H1 (cell line): ENCODE measurements around the gene DACT3. TPM values are rescaled to one million over a fixed set of nuclear protein-coding genes. Genes with fewer than 3 reads are reported as not detected.
A peak's percentile ranks its signal among the peaks of the same experiment; 100 is the strongest.

ENCODE experiments used
- CTCF ChIA-PET: fragments of 300-600 bp; sonication (Branson Sonifier 250); formaldehyde crosslinking; loops from one replicate; lab custom pipeline; 2021; ENCODE audit not compliant: partially characterized antibody; lab: Charles Lee
- POLR2A ChIA-PET: fragments of 300-600 bp; sonication (Branson Sonifier 250); formaldehyde crosslinking; loops from one replicate; lab custom pipeline; 2021; ENCODE audit warnings: inconsistent platforms; ENCODE audit not compliant: partially characterized antibody; lab: Charles Lee
- DNase-seq, 2 experiments: peaks; one replicate each; pipeline versions ENCODE4 v3.0.0 to v3.0.0-alpha.2; 2010 to 2022; ENCODE audit warnings: low spot score in 2 of 2, low read depth in 1 of 2, mixed read lengths in 1 of 2
- FAIRE-seq: peaks from 2 replicates; lab custom pipeline; 2011; peaks lifted over from hg19 to GRCh38; lab: Jason Lieb, UNC
- H2AFZ ChIP-seq: 2 replicates; pipeline ENCODE4 v1.8.1; 2012; ENCODE audit warnings: low read length, inconsistent platforms
- H2AK5ac ChIP-seq: 2 replicates; pipeline ENCODE4 v1.6.1; 2013; ENCODE audit warnings: low read depth, low read length
- H2BK120ac ChIP-seq: replicated peaks from 2 replicates; pipeline ENCODE3; 2013; ENCODE audit warnings: low read depth, low read length, inconsistent platforms
- H2BK12ac ChIP-seq: 2 replicates; pipeline ENCODE4 v1.6.1; 2013; ENCODE audit warnings: low read depth, low read length
- H2BK15ac ChIP-seq: 2 replicates; pipeline ENCODE4 v1.6.1; 2013; ENCODE audit warnings: low read length
- H2BK20ac ChIP-seq: 2 replicates; pipeline ENCODE4 v1.6.1; 2013; ENCODE audit warnings: low read length
- H2BK5ac ChIP-seq: 2 replicates; pipeline ENCODE4 v1.6.1; 2013; ENCODE audit warnings: low read depth, low read length
- H3K14ac ChIP-seq: 2 replicates; pipeline ENCODE4 v1.6.1; 2013; ENCODE audit warnings: inconsistent platforms; ENCODE audit not compliant: insufficient read length
- H3K18ac ChIP-seq: 2 replicates; pipeline ENCODE4 v1.6.1; 2013; ENCODE audit warnings: low read length; ENCODE audit errors: extremely low read depth
- H3K23ac ChIP-seq: 2 replicates; pipeline ENCODE4 v1.6.1; 2013; ENCODE audit warnings: inconsistent platforms; ENCODE audit not compliant: insufficient read length
- H3K23me2 ChIP-seq: 2 replicates; pipeline ENCODE4 v1.6.1; 2013; ENCODE audit warnings: low read depth, low read length
- H3K27ac ChIP-seq: 2 replicates; pipeline ENCODE4 v1.6.1; 2011; ENCODE audit warnings: low read depth, low read length, inconsistent platforms
- H3K27me3 ChIP-seq, 4 experiments: replicated peaks in 1 of 4; 1 replicate in 1 of 4; 2 replicates in 3 of 4; pipeline versions ENCODE4 v1.6.1 to v1.8.1; 2011 to 2013; ENCODE audit warnings: low read length in 3 of 4, mild to moderate bottlenecking in 3 of 4, inconsistent platforms in 2 of 4, mixed read lengths in 2 of 4, moderate library complexity in 1 of 4; ENCODE audit not compliant: control insufficient read depth in 3 of 4, insufficient read depth in 3 of 4; ENCODE audit errors: extremely low read depth in 1 of 4
- H3K36me3 ChIP-seq, 4 experiments: 2 replicates each; pipeline versions ENCODE4 v1.6.1 to v1.8.1; 2011 to 2013; ENCODE audit warnings: mild to moderate bottlenecking in 4 of 4, low read length in 3 of 4, moderate library complexity in 2 of 4, control low read depth in 1 of 4, inconsistent platforms in 1 of 4; ENCODE audit not compliant: insufficient read depth in 4 of 4, control insufficient read depth in 2 of 4
- H3K4ac ChIP-seq: replicated peaks from 2 replicates; pipeline ENCODE3; 2013; ENCODE audit warnings: low read length, low read depth, mixed read lengths, inconsistent platforms; ENCODE audit not compliant: insufficient read length
- H3K4me1 ChIP-seq, 4 experiments: replicated peaks in 1 of 4; 1 replicate in 1 of 4; 2 replicates in 3 of 4; pipeline versions ENCODE4 v1.6.1 to v1.8.1; 2011 to 2013; ENCODE audit warnings: low read length in 3 of 4, inconsistent platforms in 2 of 4, mixed read lengths in 1 of 4; ENCODE audit not compliant: insufficient read depth in 4 of 4, control insufficient read depth in 3 of 4
- H3K4me2 ChIP-seq, 2 experiments: 2 replicates each; pipeline versions ENCODE4 v1.6.1 to v1.8.1; 2011 to 2013; ENCODE audit warnings: low read depth in 2 of 2, low read length in 2 of 2, control low read depth in 1 of 2, inconsistent platforms in 1 of 2, mild to moderate bottlenecking in 1 of 2; ENCODE audit not compliant: insufficient read depth in 1 of 2
- H3K4me3 ChIP-seq, 4 experiments: fragments of 200-600, 300-600 bp in 1 of 4; sonication (generic), shearing (Covaris generic), sonication (Bioruptor Twin) in 1 of 4; 2 replicates each; pipeline versions ENCODE4 v1.5.1 to v1.8.1; 2011 to 2016; ENCODE audit warnings: low read length in 4 of 4, low read depth in 3 of 4, control low read depth in 2 of 4, inconsistent platforms in 2 of 4, mild to moderate bottlenecking in 2 of 4, mixed read lengths in 1 of 4, moderate library complexity in 1 of 4; ENCODE audit not compliant: insufficient read depth in 2 of 4; ENCODE audit errors: extremely low read depth in 1 of 4
- H3K56ac ChIP-seq: replicated peaks from 2 replicates; pipeline ENCODE3; 2013; ENCODE audit warnings: low read depth, mild to moderate bottlenecking, mixed read lengths, low read length, inconsistent platforms; ENCODE audit not compliant: insufficient read length
- H3K79me1 ChIP-seq: 2 replicates; pipeline ENCODE4 v1.6.1; 2013; ENCODE audit warnings: low read depth, low read length, control low read depth
- H3K79me2 ChIP-seq, 2 experiments: 2 replicates each; pipeline versions ENCODE4 v1.6.1 to v1.8.1; 2012 to 2013; ENCODE audit warnings: low read length in 2 of 2, mild to moderate bottlenecking in 2 of 2, inconsistent platforms in 1 of 2; ENCODE audit not compliant: insufficient read depth in 2 of 2, control insufficient read depth in 1 of 2
- H3K9ac ChIP-seq, 4 experiments: replicated peaks in 1 of 4; 1 replicate in 1 of 4; 2 replicates in 3 of 4; pipeline versions ENCODE4 v1.6.1 to v1.8.1; 2011 to 2013; ENCODE audit warnings: low read depth in 3 of 4, low read length in 3 of 4, control low read depth in 2 of 4, mild to moderate bottlenecking in 2 of 4, moderate library complexity in 2 of 4, inconsistent platforms in 1 of 4; ENCODE audit errors: extremely low read depth in 1 of 4
- H3K9me3 ChIP-seq, 2 experiments: 2 replicates each; pipeline versions ENCODE4 v1.6.1 to v1.8.1; 2012 to 2013; ENCODE audit warnings: mild to moderate bottlenecking in 2 of 2, moderate library complexity in 2 of 2, control low read depth in 1 of 2, inconsistent platforms in 1 of 2, low read depth in 1 of 2, low read length in 1 of 2, mixed read lengths in 1 of 2; ENCODE audit not compliant: insufficient read depth in 2 of 2
- H4K20me1 ChIP-seq, 2 experiments: replicated peaks in 1 of 2; 2 replicates each; pipeline versions ENCODE3 to v1.8.1; 2011 to 2013; ENCODE audit warnings: inconsistent platforms in 2 of 2, low read length in 2 of 2, mild to moderate bottlenecking in 1 of 2; ENCODE audit not compliant: insufficient read depth in 2 of 2, control insufficient read depth in 1 of 2
- H4K5ac ChIP-seq: 2 replicates; pipeline ENCODE4 v1.6.1; 2013; ENCODE audit warnings: low read length, low read depth, mixed read lengths, inconsistent platforms; ENCODE audit not compliant: insufficient read length
- H4K8ac ChIP-seq: 2 replicates; pipeline ENCODE4 v1.8.0; 2013; ENCODE audit warnings: mild to moderate bottlenecking, moderate library complexity, low read length, inconsistent platforms; ENCODE audit not compliant: insufficient read depth; ENCODE audit errors: extremely low read depth
- H4K91ac ChIP-seq: replicated peaks from 2 replicates; pipeline ENCODE3; 2013; ENCODE audit warnings: low read length, mixed read lengths, inconsistent platforms; ENCODE audit not compliant: insufficient read length
- ASH2L ChIP-seq: fragments of 200-600, 300-600 bp; sonication (generic); IDR thresholded peaks from one replicate; pipeline ENCODE4 v1.7.1; 2017; ENCODE audit warnings: low read length
- ATF2 ChIP-seq: IDR thresholded peaks from 2 replicates; pipeline ENCODE4 v1.6.1; 2012; ENCODE audit warnings: low read length, inconsistent platforms
- BACH1 ChIP-seq: IDR thresholded peaks from 2 replicates; pipeline ENCODE4 v1.6.1; 2012; ENCODE audit warnings: low read length, improper control_type of control experiment
- CEBPB ChIP-seq: IDR thresholded peaks from 2 replicates; pipeline ENCODE4 v1.6.1; 2012; ENCODE audit warnings: low read depth, low read length
- CHD2 ChIP-seq: IDR thresholded peaks from 2 replicates; pipeline ENCODE4 v1.6.1; 2012; ENCODE audit warnings: low read length, improper control_type of control experiment
- EGR1 ChIP-seq: IDR thresholded peaks from 2 replicates; pipeline ENCODE4 v1.6.1; 2011; ENCODE audit warnings: low read depth, low read length, borderline replicate concordance
- EZH2 ChIP-seq: fragments of 200-600 bp; sonication (generic); IDR thresholded peaks from 2 replicates; pipeline ENCODE4 v1.7.1; 2012; ENCODE audit warnings: low read depth, mild to moderate bottlenecking, moderate library complexity, low read length, inconsistent platforms; ENCODE audit not compliant: severe bottlenecking
- KDM5A ChIP-seq: fragments of 200-600 bp; IDR thresholded peaks from 2 replicates; pipeline ENCODE4 v1.7.1; 2012; ENCODE audit warnings: mild to moderate bottlenecking, low read length, inconsistent platforms, mixed read lengths
- NRF1 ChIP-seq: IDR thresholded peaks from 2 replicates; pipeline ENCODE4 v1.6.1; 2011; ENCODE audit warnings: mild to moderate bottlenecking, low read depth, low read length, improper control_type of control experiment
- POU5F1 ChIP-seq: IDR thresholded peaks from 2 replicates; pipeline ENCODE4 v1.6.1; 2011; ENCODE audit warnings: low read depth, mild to moderate bottlenecking, low read length, moderate library complexity
- SAP30 ChIP-seq: fragments of 300-600 bp; sonication (generic); IDR thresholded peaks from 2 replicates; pipeline ENCODE4 v1.7.1; 2012; ENCODE audit warnings: low read length, moderate library complexity, mild to moderate bottlenecking, inconsistent platforms; ENCODE audit not compliant: insufficient read depth, insufficient replicate concordance
- ZNF274 ChIP-seq: IDR thresholded peaks from 2 replicates; pipeline ENCODE4 v1.7.0; 2012; ENCODE audit warnings: low read length, borderline replicate concordance; ENCODE audit errors: extremely low read depth
- WGBS, 2 experiments: shearing (Covaris generic) in 1 of 2; methylation state at CpG; one replicate each; pipeline versions ENCODE4 v1.1.6 to v1.1.7; 2013 to 2015; ENCODE audit warnings: low lambda C conversion rate in 2 of 2, mixed read lengths in 2 of 2, inconsistent platforms in 1 of 2, low coverage in 1 of 2, missing lambda C conversion rate in 1 of 2; ENCODE audit not compliant: insufficient replicate concordance in 2 of 2, insufficient coverage in 1 of 2, insufficient read length in 1 of 2; ENCODE audit errors: extremely low coverage in 1 of 2, missing lambda C conversion rate in 1 of 2; 5-methylcytosine and 5-hydroxymethylcytosine counted together
- polyA plus RNA-seq, 7 experiments: library from polyadenylated mRNA; depleted of rRNA in 3 of 7; stranded (reverse) in 5 of 7; unstranded in 2 of 7; fragments of >200 nt in 5 of 7; fragments of 200-250 nt in 2 of 7; gene quantifications; 1 replicate in 5 of 7; 2 replicates in 1 of 7; 4 replicates in 1 of 7; pipeline versions ENCODE4 v1.2.1 to v1.2.3, GENCODE V29; 2011 to 2013; ENCODE audit warnings: missing spikeins in 2 of 7, mixed read lengths in 2 of 7
- total RNA-seq: library from RNA; stranded (reverse); fragmentation: NEBNext Ultra II Directional; extraction: Animal tissue kit (Norgen Biotek cat#: 25700); gene quantifications from 2 replicates; pipeline ENCODE4 v1.2.1, GENCODE V29; 2021

The DACT3 gene
- total and polyA plus RNA-seq, 2 of the 8 experiments (the other 6 are each of a cell fraction or from before 2014, with no cell fraction given), result 1.8 to 2.0 TPM

- H2AK5ac ChIP-seq, result peak overlapping the region; percentile 86; the same call in 1 of the 2 replicates
- H3K4me1 ChIP-seq, result peaks cover 0 to 21% (median 9%) of the 10 kb centered on the region in 4 experiments; a peak in 5 of 7 replicates
- H3K79me1 ChIP-seq, result no peaks in the 10 kb centered on the region
- H3K4me2 ChIP-seq, result no peak overlapping the region; a peak in 1 of 4 replicates
- H2BK120ac ChIP-seq, result no peak overlapping the region
- H2BK20ac ChIP-seq, result no peak overlapping the region; the same call in 1 of the 2 replicates
- H3K27ac ChIP-seq, result no peak overlapping the region
- H3K9me3 ChIP-seq, result no peaks in the 10 kb centered on the region
- peaks cover 0 to 11% of the 10 kb centered on the region in 2 experiments for H4K20me1 ChIP-seq
- H3K9ac ChIP-seq, result no peak overlapping the region; a peak in 1 of 7 replicates
- no peak overlapping the region for H3K14ac ChIP-seq
- H4K8ac ChIP-seq, result no peak overlapping the region
- H3K56ac ChIP-seq, result no peak overlapping the region
- H3K23me2 ChIP-seq, result peaks cover 27% of the 10 kb centered on the region
- no peak overlapping the region for H2BK5ac ChIP-seq
- no peak overlapping the region for H3K23ac ChIP-seq
- peak overlapping the region; percentile 83; the same call in 1 of the 2 replicates for H2BK15ac ChIP-seq
- H2AFZ ChIP-seq, result no peak overlapping the region
- 81% methylated on average over 14 of the region's 14 CpGs; no CpG with 5 or more reads in 1 of the 2 experiments for WGBS, 2 experiments
- DNase-seq, result no peak
- H3K79me2 ChIP-seq, result no peaks in the 10 kb centered on the region
- H4K5ac ChIP-seq, result no peak overlapping the region
- peak overlapping the region; percentile 87; the same call in 1 of the 2 replicates for H2BK12ac ChIP-seq
- no peak overlapping the region for H4K91ac ChIP-seq
- FAIRE-seq, result no peak
- peak overlapping the region; percentile 79 for H3K4ac ChIP-seq
- H3K4me3 ChIP-seq, result no peak overlapping the region
- H3K36me3 ChIP-seq, result no peaks in the 10 kb centered on the region
- CTCF ChIA-PET, result interaction anchor here (0.6 to 1.8 kb wide), 16 partner anchors 9 to 1332 kb away, joined by 3 to 28 read pairs (median 4); partner anchors contain the start of genes DACT3 and PTGIR
- POLR2A ChIA-PET, result interaction anchor here (1.0 to 1.3 kb wide), 2 partner anchors 22 to 24 kb away, joined by 3 to 6 read pairs; partner anchors contain the start of gene DACT3
- H3K18ac ChIP-seq, result no peak overlapping the region
- peaks cover 5 to 62% (median 52%) of the 10 kb centered on the region in 4 experiments for H3K27me3 ChIP-seq
- TF ChIP-seq CEBPB (no peak), NRF1 (no peak), KDM5A (no peak), ZNF274 (no peak), SAP30 (no peak), ASH2L (no peak), CHD2 (no peak), POU5F1 (no peak), ATF2 (no peak), EZH2 (no peak), EGR1 (no peak), BACH1 (no peak)
Observed at GRCh38 chr19:46637224-46637623, 23.8 kb downstream of the DACT3 start.
